Calu3 (cell line): Measurements from ENCODE around the gene SOAT1. TPM values are rescaled to one million over a fixed set of nuclear protein-coding genes. Genes with fewer than 3 reads are reported as not detected.

Source experiments
- BruUV-seq: library from RNA; stranded (reverse); fragments of 400-500 nt; replicated peaks from 2 replicates; lab custom pipeline; 2021; lab: Mats Ljungman, UMichigan
- CTCF ChIA-PET: fragments of 300-600 bp; sonication (Branson Sonifier 250); formaldehyde crosslinking; loops from one replicate; lab custom pipeline; 2022; ENCODE audit warnings: antibody characterized with exemption; lab: Charles Lee
- DNase-seq: peaks from one replicate; pipeline ENCODE4 v3.0.0; 2022
- H3K27ac Mint-ChIP-seq: one replicate; pipeline ENCODE4 v1.8.0; 2022; ENCODE audit warnings: mixed read lengths; ENCODE audit not compliant: unreplicated experiment
- H3K27me3 Mint-ChIP-seq: one replicate; pipeline ENCODE4 v1.8.0; 2022; ENCODE audit warnings: mixed read lengths; ENCODE audit not compliant: unreplicated experiment
- H3K36me3 Mint-ChIP-seq: one replicate; pipeline ENCODE4 v1.8.0; 2022; ENCODE audit warnings: mild to moderate bottlenecking, moderate library complexity, mixed read lengths; ENCODE audit not compliant: insufficient read depth, unreplicated experiment
- H3K4me1 Mint-ChIP-seq: one replicate; pipeline ENCODE4 v1.8.0; 2022; ENCODE audit warnings: mild to moderate bottlenecking, low read depth, mixed read lengths; ENCODE audit not compliant: unreplicated experiment
- H3K4me3 Mint-ChIP-seq: one replicate; pipeline ENCODE4 v1.8.0; 2022; ENCODE audit warnings: mild to moderate bottlenecking, low read depth, moderate library complexity, mixed read lengths; ENCODE audit not compliant: unreplicated experiment
- H3K9me3 Mint-ChIP-seq: one replicate; pipeline ENCODE4 v1.8.0; 2022; ENCODE audit warnings: low read depth, mixed read lengths; ENCODE audit not compliant: unreplicated experiment
- intact Hi-C: fragments of 100-400 bp; cut with micrococcal nuclease; formaldehyde crosslinking; loops from one replicate; pipeline ENCODE4 v1.10.0; 2022; ENCODE audit not compliant: unreplicated experiment
- total RNA-seq: library from RNA; stranded (reverse); gene quantifications from 2 replicates; pipeline ENCODE4 v1.2.3, GENCODE V29; 2022
- TF ChIP-seq, protein P1 (sequence below): fragments of 200-600 bp; IDR thresholded peaks from one replicate; pipeline ENCODE4 v1.8.0; 2022; ENCODE audit warnings: antibody characterized with exemption; ENCODE audit not compliant: unreplicated experiment

The SOAT1 gene
- total RNA-seq, 1 experiment from 2014 or later, result 190 TPM

DNA sequence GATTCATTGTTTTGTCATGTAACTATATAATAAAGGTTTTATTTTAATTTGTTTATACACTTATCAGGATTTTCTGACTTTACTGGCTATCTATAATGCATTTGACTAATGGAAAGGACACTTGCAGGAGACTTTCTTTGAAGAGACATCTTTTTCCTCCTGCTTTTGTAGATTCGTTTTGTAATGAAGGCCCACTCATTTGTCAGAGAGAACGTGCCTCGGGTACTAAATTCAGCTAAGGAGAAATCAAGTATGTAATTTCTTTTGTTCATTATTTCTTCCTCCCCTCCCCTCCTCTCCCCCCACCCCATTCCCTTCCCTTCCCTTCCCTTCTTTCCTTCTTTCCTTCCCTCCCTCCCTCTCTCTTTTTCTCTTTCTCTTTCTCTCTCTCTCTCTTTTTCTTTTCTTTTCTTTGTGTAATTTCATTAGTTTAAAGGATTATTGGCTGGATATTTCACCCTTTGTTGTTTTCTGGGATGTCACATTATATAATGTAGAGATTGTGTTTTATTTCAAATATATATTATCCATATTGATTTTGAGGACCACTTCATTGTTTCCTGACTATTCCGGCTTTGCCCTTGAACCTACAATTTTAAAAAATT lies 48.4 kb downstream of the SOAT1 start:
- TF ChIP-seq, protein P1, sequence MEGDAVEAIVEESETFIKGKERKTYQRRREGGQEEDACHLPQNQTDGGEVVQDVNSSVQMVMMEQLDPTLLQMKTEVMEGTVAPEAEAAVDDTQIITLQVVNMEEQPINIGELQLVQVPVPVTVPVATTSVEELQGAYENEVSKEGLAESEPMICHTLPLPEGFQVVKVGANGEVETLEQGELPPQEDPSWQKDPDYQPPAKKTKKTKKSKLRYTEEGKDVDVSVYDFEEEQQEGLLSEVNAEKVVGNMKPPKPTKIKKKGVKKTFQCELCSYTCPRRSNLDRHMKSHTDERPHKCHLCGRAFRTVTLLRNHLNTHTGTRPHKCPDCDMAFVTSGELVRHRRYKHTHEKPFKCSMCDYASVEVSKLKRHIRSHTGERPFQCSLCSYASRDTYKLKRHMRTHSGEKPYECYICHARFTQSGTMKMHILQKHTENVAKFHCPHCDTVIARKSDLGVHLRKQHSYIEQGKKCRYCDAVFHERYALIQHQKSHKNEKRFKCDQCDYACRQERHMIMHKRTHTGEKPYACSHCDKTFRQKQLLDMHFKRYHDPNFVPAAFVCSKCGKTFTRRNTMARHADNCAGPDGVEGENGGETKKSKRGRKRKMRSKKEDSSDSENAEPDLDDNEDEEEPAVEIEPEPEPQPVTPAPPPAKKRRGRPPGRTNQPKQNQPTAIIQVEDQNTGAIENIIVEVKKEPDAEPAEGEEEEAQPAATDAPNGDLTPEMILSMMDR, result no peak
- Mint-ChIP-seq H3K27me3 (no peaks in the 10 kb centered on the region), H3K27ac (no peak overlapping the region), H3K9me3 (no peaks in the 10 kb centered on the region), H3K4me1 (no peaks in the 10 kb centered on the region), H3K4me3 (no peak overlapping the region), H3K36me3 (peaks cover 49% of the 10 kb centered on the region)
- no TSS peak for BruUV-seq
- intact Hi-C loops, result no loop called here
- DNase-seq, result no peak
- CTCF ChIA-PET, result no interaction called here

DNA sequence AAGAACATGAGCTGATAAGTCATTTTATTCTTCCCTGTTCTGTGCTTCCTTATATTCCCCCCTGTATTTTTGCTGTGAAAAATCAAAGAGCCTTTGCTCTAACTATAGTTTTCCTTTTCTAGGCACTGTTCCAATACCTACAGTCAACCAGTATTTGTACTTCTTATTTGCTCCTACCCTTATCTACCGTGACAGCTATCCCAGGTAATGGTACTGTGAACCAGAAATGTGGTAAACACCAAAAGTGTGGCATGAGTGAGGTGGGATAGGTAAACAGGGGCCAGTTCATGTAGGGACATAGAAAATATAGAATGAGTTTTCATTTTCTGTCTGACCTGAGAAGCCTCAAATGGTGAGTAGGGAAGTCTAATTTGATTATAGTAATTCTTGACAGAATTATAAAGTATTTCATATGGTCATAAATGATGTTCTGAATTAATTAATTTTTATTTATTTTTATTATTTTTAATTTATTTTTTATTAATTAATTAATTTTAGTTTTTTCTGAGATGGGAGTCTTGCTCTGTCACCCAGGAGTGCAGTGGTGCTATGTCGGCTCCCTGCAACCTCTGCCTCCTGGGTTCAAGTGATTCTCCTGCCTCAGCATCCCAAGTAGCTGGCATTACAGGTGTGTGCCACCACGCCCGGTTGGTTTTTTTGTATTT lies 49.3 kb downstream of the SOAT1 start:
- intact Hi-C loops, result no loop called here
- peaks cover 53% of the 10 kb centered on the region for H3K36me3 Mint-ChIP-seq
- no peaks in the 10 kb centered on the region for H3K9me3 Mint-ChIP-seq
- CTCF ChIA-PET, result no interaction called here
- no TSS peak for BruUV-seq
- no peak for DNase-seq
- no peaks in the 10 kb centered on the region for H3K27me3 Mint-ChIP-seq
- TF ChIP-seq, protein P1, result no peak
- no peak overlapping the region for H3K4me3 Mint-ChIP-seq
- H3K27ac Mint-ChIP-seq, result no peak overlapping the region
- no peaks in the 10 kb centered on the region for H3K4me1 Mint-ChIP-seq

DNA sequence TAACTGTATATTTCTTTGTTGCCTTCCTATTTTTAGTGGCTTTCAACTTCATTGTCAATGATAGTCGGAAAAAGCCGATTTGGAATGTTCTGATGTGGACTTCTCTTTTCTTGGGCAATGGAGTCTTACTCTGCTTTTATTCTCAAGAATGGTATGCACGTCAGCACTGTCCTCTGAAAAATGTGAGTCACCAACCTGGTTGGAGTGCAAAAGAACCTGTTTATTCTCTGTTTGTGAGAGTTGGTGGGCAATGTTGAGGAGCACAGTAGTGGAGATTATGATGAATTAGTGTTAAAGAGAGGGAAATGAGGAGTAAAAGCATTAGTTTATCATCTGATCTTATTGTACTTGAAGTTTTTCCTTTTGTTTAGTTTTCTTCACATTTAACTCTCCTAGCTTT lies 57.7 kb downstream of the SOAT1 start:
- DNase-seq, result no peak
- Mint-ChIP-seq H3K27ac (no peak overlapping the region), H3K4me1 (no peaks in the 10 kb centered on the region), H3K4me3 (no peak overlapping the region), H3K36me3 (peaks cover 64% of the 10 kb centered on the region), H3K27me3 (no peaks in the 10 kb centered on the region), H3K9me3 (no peaks in the 10 kb centered on the region)
- BruUV-seq, result no TSS peak
- CTCF ChIA-PET, result no interaction called here
- TF ChIP-seq, protein P1, result no peak
- intact Hi-C loops, result no loop called here

DNA sequence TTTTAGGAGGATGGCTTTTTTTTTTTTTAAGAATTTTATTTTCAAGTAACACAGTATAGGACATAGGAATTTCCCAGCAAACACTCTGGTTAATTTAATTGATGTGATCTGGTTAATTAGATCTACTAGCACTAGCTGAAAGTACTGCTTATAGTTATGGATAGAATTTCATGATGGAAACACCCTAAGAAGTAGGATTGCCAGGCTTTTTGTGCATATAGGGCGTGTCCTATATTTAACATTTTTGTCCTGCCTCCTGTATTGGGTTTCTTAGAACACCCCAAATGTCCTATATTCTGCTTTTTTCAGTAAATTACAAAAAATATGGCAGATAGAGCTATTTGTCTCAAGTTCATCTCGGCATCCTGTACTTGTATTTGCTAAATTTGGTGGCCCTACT lies 58.6 kb downstream of the SOAT1 start:
- Mint-ChIP-seq H3K4me3 (no peak overlapping the region), H3K4me1 (no peaks in the 10 kb centered on the region), H3K36me3 (peaks cover 70% of the 10 kb centered on the region), H3K9me3 (no peaks in the 10 kb centered on the region), H3K27ac (no peak overlapping the region), H3K27me3 (no peaks in the 10 kb centered on the region)
- intact Hi-C loops, result no loop called here
- TF ChIP-seq, protein P1, result no peak
- no TSS peak for BruUV-seq
- CTCF ChIA-PET, result no interaction called here
- no peak for DNase-seq
